KOPT-K1 (cell line): ENCODE results near the gene PRICKLE3.
"Not testable (repeated sequence)": the region's sequence is repeated elsewhere in the genome, so short reads cannot be mapped to it uniquely, and the experiment has no call there.

Experiments
- H3K27ac ChIP-seq: fragments of 200-600 bp; sonication (generic); 2 replicates; pipeline ENCODE4 v1.5.1; 2016; ENCODE audit warnings: antibody characterized with exemption, mild to moderate bottlenecking, low read depth, low read length; ENCODE audit not compliant: poor library complexity, severe bottlenecking
- H3K36me3 ChIP-seq: fragments of 200-600 bp; sonication (generic); 2 replicates; pipeline ENCODE4 v1.5.1; 2017; ENCODE audit warnings: antibody characterized with exemption, mild to moderate bottlenecking, low read length, moderate library complexity; ENCODE audit not compliant: insufficient read depth
- H3K9me3 ChIP-seq: fragments of 200-600 bp; sonication (generic); 2 replicates; pipeline ENCODE4 v1.5.1; 2017; ENCODE audit warnings: antibody characterized with exemption, low read length, mild to moderate bottlenecking; ENCODE audit not compliant: insufficient read depth, poor library complexity, severe bottlenecking

PRICKLE3 gene

DNA sequence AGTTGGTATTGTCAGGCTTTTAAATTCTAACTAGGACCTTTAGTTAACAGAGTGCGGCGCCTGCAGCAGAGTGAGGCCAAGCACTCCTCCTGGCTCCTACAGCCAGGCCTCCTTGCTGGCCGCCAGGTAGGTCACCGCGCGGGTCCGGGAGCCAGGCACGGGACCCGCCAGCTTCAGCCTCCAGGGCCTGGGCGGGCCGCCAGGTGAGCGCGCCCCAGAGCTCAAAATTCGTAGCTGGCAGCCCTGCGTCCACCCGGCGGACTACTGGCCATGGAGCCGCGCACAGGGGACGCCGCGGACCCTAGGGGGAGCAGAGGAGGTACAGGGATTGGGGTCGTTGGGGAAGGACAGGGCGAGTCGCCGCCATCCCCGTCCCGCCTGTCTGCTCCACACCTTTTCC is 23.6 kb downstream of the PRICKLE3 start, which contains the start of gene MAGIX:
TSS of gene MAGIX (plus strand) at position 139 of the 400 bp plus-strand sequence. CDS start at position 271, 132 bp downstream.
- no peaks in the 10 kb centered on the region for H3K9me3 ChIP-seq
- peak within 1 kb of the TSS; percentile 68 for H3K27ac ChIP-seq
- no peaks in the 10 kb centered on the region for H3K36me3 ChIP-seq

DNA sequence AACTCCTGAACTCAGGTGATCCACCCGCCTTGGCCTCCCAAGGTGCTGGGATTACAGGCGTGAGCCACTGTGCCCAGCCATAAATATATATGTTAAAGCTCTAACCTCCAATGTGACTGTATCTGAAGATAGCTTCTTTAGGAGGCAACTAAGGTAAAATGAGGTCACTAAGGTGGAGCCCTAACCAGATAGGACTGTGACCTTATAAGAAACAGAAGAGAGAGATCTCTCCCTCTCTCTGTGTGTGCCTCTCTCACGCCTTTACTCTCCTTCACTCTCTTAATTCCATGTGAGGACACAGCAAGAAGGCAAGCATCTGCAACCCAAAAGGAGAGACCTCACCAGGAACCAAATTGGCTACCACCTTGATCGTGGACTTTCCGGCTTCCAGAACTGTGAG is 24.5 kb downstream of the PRICKLE3 start:
- Histone ChIP-seq H3K9me3 (no peaks in the 10 kb centered on the region), H3K27ac (no peak overlapping the region), H3K36me3 (no peaks in the 10 kb centered on the region)

DNA sequence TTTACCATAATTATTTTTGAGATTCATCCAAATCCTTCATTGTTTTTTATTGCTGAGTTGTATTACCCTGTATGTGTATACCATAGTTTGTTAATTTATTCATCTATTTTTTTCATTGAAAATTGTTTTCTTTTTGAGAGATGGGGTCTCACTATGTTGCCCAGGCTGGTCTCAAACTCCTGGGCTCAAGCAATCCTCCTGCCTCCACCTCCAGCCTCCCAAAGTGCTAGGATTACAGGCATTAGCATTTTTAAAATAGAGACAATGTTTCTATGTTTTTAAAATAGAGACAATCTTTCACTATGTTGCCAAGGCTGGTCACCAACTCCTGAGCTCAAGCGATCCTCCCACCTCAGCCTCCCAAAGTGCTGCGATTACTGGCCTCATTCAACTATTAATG is 25.3 kb downstream of the PRICKLE3 start:
- Histone ChIP-seq H3K27ac (no peak overlapping the region), H3K36me3 (no peaks in the 10 kb centered on the region), H3K9me3 (no peaks in the 10 kb centered on the region)

DNA sequence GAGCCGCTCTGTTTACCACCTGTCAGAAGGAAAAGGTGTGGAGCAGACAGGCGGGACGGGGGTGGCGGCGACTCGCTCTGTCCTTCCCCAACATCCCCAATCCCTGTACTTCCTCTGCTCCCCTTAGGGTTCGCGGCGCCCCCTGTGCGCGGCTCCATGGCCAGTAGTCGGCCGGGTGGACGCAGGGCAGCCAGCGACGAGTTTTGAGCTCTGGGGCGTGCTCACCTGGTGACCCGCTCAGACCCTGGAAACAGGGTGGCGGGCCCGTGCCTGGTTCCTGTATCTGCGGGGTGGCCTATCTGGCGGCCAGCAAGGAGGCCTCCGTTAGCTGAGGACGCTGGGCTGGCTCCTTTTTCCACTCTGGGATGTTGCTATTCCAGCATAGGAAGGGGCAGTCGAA is 29.0 kb downstream of the PRICKLE3 start:
- H3K36me3 ChIP-seq = no peaks in the 10 kb centered on the region
- no peaks in the 10 kb centered on the region for H3K9me3 ChIP-seq
- no peak overlapping the region for H3K27ac ChIP-seq

- no peaks in the 10 kb centered on the region for H3K9me3 ChIP-seq
- no peaks in the 10 kb centered on the region for H3K36me3 ChIP-seq
- peak overlapping the region; percentile 81 for H3K27ac ChIP-seq
These were observed 30.0 kb downstream of the PRICKLE3 start for GRCh38 chrX:49155900-49156837.

DNA sequence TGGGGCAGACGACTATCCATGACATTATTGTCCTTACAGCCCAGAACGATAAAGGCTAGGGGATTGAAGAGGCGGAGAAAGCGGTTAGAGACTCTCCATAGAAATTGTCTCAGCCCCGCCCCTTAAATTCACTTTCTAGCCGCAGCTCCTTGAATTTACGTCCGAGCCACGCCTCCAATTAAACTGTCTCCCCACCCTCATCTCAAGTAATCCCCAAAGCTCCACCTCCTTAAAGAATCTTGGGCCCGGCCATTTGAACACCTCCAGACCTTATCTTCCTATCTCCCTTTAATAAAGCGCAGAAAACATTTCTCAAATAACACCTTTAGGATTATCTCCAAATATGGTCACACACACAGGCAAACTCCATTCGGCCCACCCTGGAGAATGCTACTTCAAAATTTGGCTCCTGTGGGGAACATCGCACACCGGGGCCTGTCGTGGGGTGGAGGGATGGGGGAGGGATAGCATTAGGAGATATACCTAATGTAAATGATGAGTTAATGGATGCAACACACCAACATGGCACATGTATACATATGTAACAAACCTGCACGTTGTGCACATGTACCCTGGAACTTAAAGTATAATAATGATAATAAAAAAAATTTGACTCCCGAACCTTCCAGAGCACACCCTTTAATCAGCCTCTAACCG is 30.8 kb downstream of the PRICKLE3 start:
- Histone ChIP-seq H3K36me3 (no peaks in the 10 kb centered on the region), H3K27ac (peak overlapping the region; percentile 81), H3K9me3 (no peaks in the 10 kb centered on the region)

- H3K9me3 ChIP-seq = no peaks in the 10 kb centered on the region
- H3K36me3 ChIP-seq = no peaks in the 10 kb centered on the region
- no peak overlapping the region for H3K27ac ChIP-seq
These were observed 32.7 kb downstream of the PRICKLE3 start for GRCh38 chrX:49153467-49153866.

DNA sequence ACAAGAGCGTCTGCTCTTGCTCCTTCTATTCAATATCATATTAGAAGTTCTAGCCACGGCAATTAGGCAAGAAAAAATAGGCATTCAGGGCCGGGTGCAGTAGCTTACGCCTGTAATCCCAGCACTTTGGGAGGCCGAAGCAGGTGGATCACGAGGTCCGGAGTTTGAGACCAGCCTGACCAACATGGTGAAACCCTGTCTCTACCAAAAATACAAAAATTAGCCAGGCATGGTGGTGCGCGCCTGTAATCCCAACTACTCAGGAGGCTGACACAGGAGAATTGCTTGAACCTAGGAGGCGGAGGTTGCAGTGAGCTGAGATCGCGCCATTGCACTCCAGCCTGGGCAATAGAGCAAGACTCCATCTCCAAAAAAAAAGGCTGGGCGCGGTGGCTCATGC is 36.9 kb downstream of the PRICKLE3 start:
- not testable (repeated sequence) for H3K27ac ChIP-seq, H3K36me3 ChIP-seq, H3K9me3 ChIP-seq

- H3K9me3 ChIP-seq, H3K27ac ChIP-seq, H3K36me3 ChIP-seq: not testable (repeated sequence)
These were observed 37.6 kb downstream of the PRICKLE3 start for GRCh38 chrX:49148390-49149100.

GRCh38 chrX:49147936-49148335 is 38.2 kb downstream of the PRICKLE3 start:
- Histone ChIP-seq H3K36me3 (no peaks in the 10 kb centered on the region), H3K27ac (no peak overlapping the region), H3K9me3 (no peaks in the 10 kb centered on the region)

DNA sequence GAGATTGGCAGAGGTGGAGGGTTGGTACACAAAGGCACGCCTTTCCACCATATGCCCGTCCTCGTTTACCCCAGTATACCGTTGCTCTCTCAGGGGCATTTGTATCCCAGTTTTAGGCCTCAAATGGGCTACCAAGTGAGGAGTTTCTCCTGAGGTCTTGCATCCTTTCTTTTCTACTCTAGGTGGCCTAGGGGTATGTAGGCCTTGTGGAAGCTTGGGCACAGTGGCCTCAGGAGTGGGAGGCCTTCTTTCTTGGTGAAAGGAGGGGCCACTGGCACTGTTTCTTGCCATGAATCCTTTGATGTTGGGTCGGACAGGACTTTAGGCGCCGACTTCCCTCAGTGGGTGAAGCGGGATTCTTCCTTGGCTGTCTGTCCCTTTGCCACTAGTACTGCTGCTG is 38.9 kb downstream of the PRICKLE3 start:
- H3K36me3 ChIP-seq = no peaks in the 10 kb centered on the region
- no peaks in the 10 kb centered on the region for H3K9me3 ChIP-seq
- H3K27ac ChIP-seq = no peak overlapping the region

- peaks cover 24% of the 10 kb centered on the region for H3K9me3 ChIP-seq
- H3K27ac ChIP-seq, H3K36me3 ChIP-seq: not testable (repeated sequence)
These were observed 43.0 kb downstream of the PRICKLE3 start for GRCh38 chrX:49143154-49143553.

DNA sequence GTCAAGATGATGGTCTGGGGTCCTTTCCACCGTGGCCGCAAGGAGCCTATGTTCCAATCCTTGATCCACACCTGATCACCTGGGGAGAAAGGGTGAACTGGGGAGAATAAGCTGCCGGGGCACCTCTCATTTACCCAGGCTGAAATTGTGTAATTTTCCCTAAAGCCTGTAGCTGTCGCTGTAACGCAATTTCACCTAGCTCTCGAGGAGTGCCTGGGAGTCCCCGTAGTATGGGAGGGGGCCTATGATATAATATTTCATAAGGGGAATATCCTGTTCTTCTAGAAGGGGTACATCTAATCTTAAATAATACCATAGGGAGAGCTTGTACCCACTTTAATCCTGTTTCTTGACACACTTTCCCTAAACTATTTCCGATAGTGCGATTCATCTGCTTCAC is 43.9 kb downstream of the PRICKLE3 start:
- H3K27ac ChIP-seq, H3K36me3 ChIP-seq: not testable (repeated sequence)
- peaks cover 24% of the 10 kb centered on the region for H3K9me3 ChIP-seq

DNA sequence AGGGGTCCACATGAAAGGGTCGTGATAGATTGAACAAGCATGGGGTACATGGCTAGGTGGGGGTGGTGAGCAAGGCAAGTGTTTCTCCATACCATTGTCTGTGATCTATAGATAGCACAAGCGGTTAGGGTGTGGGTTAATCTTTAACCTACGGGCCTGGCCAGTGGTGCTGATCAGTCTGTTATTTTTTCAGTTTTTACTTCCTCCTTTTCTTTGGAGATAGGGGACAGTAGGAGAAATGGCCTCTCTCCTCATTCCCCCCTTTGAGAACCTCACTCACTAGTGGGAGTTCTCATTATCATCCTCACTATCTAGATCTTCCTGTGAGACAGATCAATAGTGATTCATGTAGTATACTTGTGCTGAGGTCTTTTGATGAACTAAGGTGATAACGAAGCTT is 46.5 kb downstream of the PRICKLE3 start:
- Histone ChIP-seq H3K36me3 (no peaks in the 10 kb centered on the region), H3K9me3 (peaks cover 24% of the 10 kb centered on the region)

DNA sequence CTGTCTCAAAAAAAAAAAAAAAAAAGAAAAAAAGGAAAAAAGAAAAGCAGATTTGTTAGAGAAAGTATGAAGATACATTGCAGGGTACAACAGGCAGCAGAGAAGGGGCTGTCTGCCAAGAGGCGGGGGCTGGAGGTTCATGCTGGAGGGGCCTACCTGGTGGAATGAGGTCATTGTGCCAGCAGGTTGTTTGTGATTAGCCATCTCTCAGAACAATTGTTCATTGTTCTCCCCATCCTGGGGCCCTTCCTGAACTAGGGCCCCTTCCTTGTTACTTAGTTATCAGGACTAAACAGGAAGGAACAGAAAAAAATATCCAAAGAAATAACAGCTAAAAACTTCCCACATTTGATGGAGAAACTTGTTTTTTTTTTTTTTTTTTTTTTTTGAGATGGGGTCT is 48.7 kb downstream of the PRICKLE3 start:
- Histone ChIP-seq H3K36me3 (no peaks in the 10 kb centered on the region), H3K9me3 (peaks cover 24% of the 10 kb centered on the region), H3K27ac (no peak overlapping the region)

More for the DNA sequence above, 46.5 kb downstream of the PRICKLE3 start:
- H3K27ac ChIP-seq = no peak overlapping the region
